Measurements from ENCODE around the gene PLEKHD1.

PLEKHD1 gene

GRCh38 chr14:69561893-69562292 is 77.4 kb downstream of the PLEKHD1 start:
- TF ChIP-seq GATA1 (IDR thresholded peaks at IDR 0.05; ENCODE audit: low read depth, low read length) (no peak), POLR2A (IDR thresholded peaks at IDR 0.05; ENCODE audit: low read length) (no peak)
- no peak for DNase-seq

GRCh38 chr14:69567563-69567962 is 83.0 kb downstream of the PLEKHD1 start:
- no peak for DNase-seq
- TF ChIP-seq POLR2A (IDR thresholded peaks at IDR 0.05; ENCODE audit: low read length) (no peak), GATA1 (IDR thresholded peaks at IDR 0.05; ENCODE audit: low read depth, low read length) (no peak)

- TF ChIP-seq POLR2A (IDR thresholded peaks at IDR 0.05; ENCODE audit: low read length) = no peak
- no peak for TF ChIP-seq GATA1 (IDR thresholded peaks at IDR 0.05; ENCODE audit: low read depth, low read length)
- no peak for DNase-seq
Observed at GRCh38 chr14:69569859-69570258, 85.3 kb downstream of the PLEKHD1 start.

GRCh38 chr14:69570836-69571330 is 86.4 kb downstream of the PLEKHD1 start:
- TF ChIP-seq POLR2A (IDR thresholded peaks at IDR 0.05; ENCODE audit: low read length) (no peak), GATA1 (IDR thresholded peaks at IDR 0.05; ENCODE audit: low read depth, low read length) (no peak)
- DNase-seq = no peak

GRCh38 chr14:69571449-69572029 is 87.0 kb downstream of the PLEKHD1 start:
- TF ChIP-seq POLR2A (IDR thresholded peaks at IDR 0.05; ENCODE audit: low read length) = no peak
- TF ChIP-seq GATA1 (IDR thresholded peaks at IDR 0.05; ENCODE audit: low read depth, low read length) = no peak
- peak in 1 of 2 experiments; percentile 38 for DNase-seq

- no peak for TF ChIP-seq GATA1 (IDR thresholded peaks at IDR 0.05; ENCODE audit: low read depth, low read length)
- TF ChIP-seq POLR2A (IDR thresholded peaks at IDR 0.05; ENCODE audit: low read length) = no peak
- DNase-seq = peak; percentile 46 to 53
Observed at GRCh38 chr14:69572030-69572840, 87.7 kb downstream of the PLEKHD1 start.

- TF ChIP-seq POLR2A (IDR thresholded peaks at IDR 0.05; ENCODE audit: low read length) = no peak
- no peak for TF ChIP-seq GATA1 (IDR thresholded peaks at IDR 0.05; ENCODE audit: low read depth, low read length)
- no peak for DNase-seq
Observed at GRCh38 chr14:69572841-69573135, 88.3 kb downstream of the PLEKHD1 start.

GRCh38 chr14:69573205-69573830 is 88.8 kb downstream of the PLEKHD1 start:
- no peak for DNase-seq

GRCh38 chr14:69573831-69574262 is 89.3 kb downstream of the PLEKHD1 start:
- TF ChIP-seq GATA1 (IDR thresholded peaks at IDR 0.05; ENCODE audit: low read depth, low read length) (no peak), POLR2A (IDR thresholded peaks at IDR 0.05; ENCODE audit: low read length) (no peak)
- no peak for DNase-seq

More at GRCh38 chr14:69573205-69573830, 88.8 kb downstream of the PLEKHD1 start:
- TF ChIP-seq POLR2A (IDR thresholded peaks at IDR 0.05; ENCODE audit: low read length) (no peak), GATA1 (IDR thresholded peaks at IDR 0.05; ENCODE audit: low read depth, low read length) (no peak)

- no peak for TF ChIP-seq GATA1 (IDR thresholded peaks at IDR 0.05; ENCODE audit: low read depth, low read length)
- TF ChIP-seq POLR2A (IDR thresholded peaks at IDR 0.05; ENCODE audit: low read length) = no peak
Observed at GRCh38 chr14:69574263-69574953, 89.9 kb downstream of the PLEKHD1 start, which contains the start of gene CCDC177. Gene CCDC177 (minus strand): TSS chr14:69574871. CDS start chr14:69573622, 1,249 bp downstream.

GRCh38 chr14:69574954-69575295 is 90.4 kb downstream of the PLEKHD1 start:
- DNase-seq = no peak
- no peak for TF ChIP-seq GATA1 (IDR thresholded peaks at IDR 0.05; ENCODE audit: low read depth, low read length)
- no peak for TF ChIP-seq POLR2A (IDR thresholded peaks at IDR 0.05; ENCODE audit: low read length)

More at GRCh38 chr14:69574263-69574953, 89.9 kb downstream of the PLEKHD1 start, which contains the start of gene CCDC177:
- peak; percentile 59 to 77 for DNase-seq

GRCh38 chr14:69579476-69579875 is 94.9 kb downstream of the PLEKHD1 start:
- no peak for DNase-seq
- TF ChIP-seq POLR2A (IDR thresholded peaks at IDR 0.05; ENCODE audit: low read length) (no peak), GATA1 (IDR thresholded peaks at IDR 0.05; ENCODE audit: low read depth, low read length) (no peak)

- no peak for TF ChIP-seq POLR2A (IDR thresholded peaks at IDR 0.05; ENCODE audit: low read length)
- TF ChIP-seq GATA1 (IDR thresholded peaks at IDR 0.05; ENCODE audit: low read depth, low read length) = no peak
- peak; percentile 92 to 95 for DNase-seq
Observed at GRCh38 chr14:69580009-69580577, 95.6 kb downstream of the PLEKHD1 start.

Data from erythroblast (primary cell).